ENCODE measurements around the gene CLASP1.

CLASP1 gene

DNA sequence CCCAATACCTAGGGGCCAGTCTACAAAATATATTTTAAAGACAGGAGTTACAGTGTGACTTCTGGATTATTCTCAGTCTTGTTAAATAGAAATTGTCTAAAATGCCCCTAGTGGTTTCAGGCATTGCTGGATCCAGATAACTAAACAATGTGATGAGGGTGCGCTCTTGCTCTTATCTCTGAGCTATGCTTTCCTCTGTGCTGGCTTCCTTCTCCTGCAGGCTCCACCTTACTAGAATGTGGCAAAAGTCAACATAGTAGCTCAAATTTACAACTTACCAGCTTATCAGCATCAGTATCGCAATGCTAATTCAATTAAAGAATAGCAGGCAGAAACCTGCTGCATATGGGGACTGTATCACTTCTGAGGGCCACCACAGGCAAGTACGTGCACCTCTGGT lies 179.9 kb downstream of the CLASP1 start:
- H3K79me2 ChIP-seq (ENCODE audit: low read length): 0 out of 2 replicates have a peak, but pooled peaks cover 2% of the 10 kb centered on the region
- no peak overlapping the region for H3K27ac ChIP-seq (ENCODE audit: low read length)
- peaks cover 21% of the 10 kb centered on the region for H3K36me3 ChIP-seq (replicated peaks; ENCODE audit: low read depth, low read length)
- no peak overlapping the region for H2AFZ ChIP-seq (ENCODE audit: low read depth, low read length)
- H3K4me1 ChIP-seq (ENCODE audit: low read length): no peaks in the 10 kb centered on the region
- H3K4me3 ChIP-seq (ENCODE audit: low read length): no peak overlapping the region
- H3K4me2 ChIP-seq (ENCODE audit: low read length): no peak overlapping the region
- no peak overlapping the region for H3K9ac ChIP-seq (ENCODE audit: low read length)
- no peaks in the 10 kb centered on the region for H3K9me3 ChIP-seq (ENCODE audit: insufficient read depth, low read length)
- H4K20me1 ChIP-seq (ENCODE audit: insufficient read depth, low read length): peaks cover 4% of the 10 kb centered on the region
- no peaks in the 10 kb centered on the region for H3K27me3 ChIP-seq (ENCODE audit: low read depth, low read length)
- TF ChIP-seq, protein P1, sequence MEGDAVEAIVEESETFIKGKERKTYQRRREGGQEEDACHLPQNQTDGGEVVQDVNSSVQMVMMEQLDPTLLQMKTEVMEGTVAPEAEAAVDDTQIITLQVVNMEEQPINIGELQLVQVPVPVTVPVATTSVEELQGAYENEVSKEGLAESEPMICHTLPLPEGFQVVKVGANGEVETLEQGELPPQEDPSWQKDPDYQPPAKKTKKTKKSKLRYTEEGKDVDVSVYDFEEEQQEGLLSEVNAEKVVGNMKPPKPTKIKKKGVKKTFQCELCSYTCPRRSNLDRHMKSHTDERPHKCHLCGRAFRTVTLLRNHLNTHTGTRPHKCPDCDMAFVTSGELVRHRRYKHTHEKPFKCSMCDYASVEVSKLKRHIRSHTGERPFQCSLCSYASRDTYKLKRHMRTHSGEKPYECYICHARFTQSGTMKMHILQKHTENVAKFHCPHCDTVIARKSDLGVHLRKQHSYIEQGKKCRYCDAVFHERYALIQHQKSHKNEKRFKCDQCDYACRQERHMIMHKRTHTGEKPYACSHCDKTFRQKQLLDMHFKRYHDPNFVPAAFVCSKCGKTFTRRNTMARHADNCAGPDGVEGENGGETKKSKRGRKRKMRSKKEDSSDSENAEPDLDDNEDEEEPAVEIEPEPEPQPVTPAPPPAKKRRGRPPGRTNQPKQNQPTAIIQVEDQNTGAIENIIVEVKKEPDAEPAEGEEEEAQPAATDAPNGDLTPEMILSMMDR (IDR thresholded peaks at IDR 0.05; ENCODE audit: low read depth, low read length): no peak
- no peak for TF ChIP-seq EZH2phosphoT487 (IDR thresholded peaks at IDR 0.05; ENCODE audit: low read depth)

DNA sequence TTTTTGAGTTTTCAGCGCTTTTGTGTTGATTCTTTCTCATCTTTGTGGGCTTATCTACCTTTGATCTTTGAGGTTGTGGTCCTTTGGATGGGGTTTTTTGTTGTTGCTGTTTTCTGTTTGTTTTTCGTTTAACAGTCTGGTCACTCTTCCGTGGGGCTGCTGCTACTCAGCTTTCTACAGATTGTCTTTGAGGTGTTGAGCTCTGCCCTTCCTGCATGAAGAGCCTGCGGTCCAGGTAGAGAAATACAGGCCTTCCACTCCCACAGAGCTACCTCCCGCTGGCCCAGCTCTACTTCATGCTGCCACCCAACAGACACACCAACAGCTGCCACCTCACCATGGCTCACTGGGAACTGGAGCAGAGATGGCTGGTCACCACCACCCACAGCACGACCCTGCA lies 180.3 kb downstream of the CLASP1 start:
- Histone ChIP-seq H3K79me2 (ENCODE audit: low read length) (0 out of 2 replicates have a peak, but pooled peaks cover 2% of the 10 kb centered on the region), H4K20me1 (ENCODE audit: insufficient read depth, low read length) (peaks cover 4% of the 10 kb centered on the region), H3K4me2 (ENCODE audit: low read length) (no peak overlapping the region), H3K27ac (ENCODE audit: low read length) (no peak overlapping the region), H2AFZ (ENCODE audit: low read depth, low read length) (no peak overlapping the region), H3K9ac (ENCODE audit: low read length) (no peak overlapping the region), H3K4me1 (ENCODE audit: low read length) (no peaks in the 10 kb centered on the region), H3K27me3 (ENCODE audit: low read depth, low read length) (no peaks in the 10 kb centered on the region), H3K36me3 (replicated peaks; ENCODE audit: low read depth, low read length) (peaks cover 21% of the 10 kb centered on the region), H3K9me3 (ENCODE audit: insufficient read depth, low read length) (no peaks in the 10 kb centered on the region), H3K4me3 (ENCODE audit: low read length) (no peak overlapping the region)
- TF ChIP-seq, protein P1 (IDR thresholded peaks at IDR 0.05; ENCODE audit: low read depth, low read length): no peak
- no peak for TF ChIP-seq EZH2phosphoT487 (IDR thresholded peaks at IDR 0.05; ENCODE audit: low read depth)

DNA sequence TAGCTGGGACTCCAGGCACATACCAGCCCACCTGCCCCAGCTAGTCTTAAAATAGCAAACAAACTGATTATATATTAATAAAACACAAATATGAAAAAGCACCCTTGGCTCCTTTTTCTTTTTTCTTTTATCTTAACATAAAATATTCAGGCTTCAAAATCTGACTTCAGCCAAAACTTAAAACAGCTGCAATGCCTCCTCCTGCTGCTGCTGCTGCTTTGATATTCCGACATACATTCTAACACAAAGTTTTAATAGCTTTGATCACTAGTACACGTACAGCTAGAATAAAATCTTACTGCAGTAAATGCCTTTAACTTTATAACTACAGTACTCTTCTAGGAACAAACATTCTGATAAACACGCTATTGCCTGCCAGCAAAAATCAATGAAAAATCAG lies 190.0 kb downstream of the CLASP1 start:
- TF ChIP-seq EZH2phosphoT487 (IDR thresholded peaks at IDR 0.05; ENCODE audit: low read depth): no peak
- TF ChIP-seq, protein P1 (IDR thresholded peaks at IDR 0.05; ENCODE audit: low read depth, low read length): no peak
- no peak overlapping the region for H3K27ac ChIP-seq (ENCODE audit: low read length)
- H3K79me2 ChIP-seq (ENCODE audit: low read length): no peaks in the 10 kb centered on the region
- H3K9me3 ChIP-seq (ENCODE audit: insufficient read depth, low read length): no peaks in the 10 kb centered on the region
- H3K4me2 ChIP-seq (ENCODE audit: low read length): no peak overlapping the region
- no peak overlapping the region for H3K9ac ChIP-seq (ENCODE audit: low read length)
- H3K4me1 ChIP-seq (ENCODE audit: low read length): no peaks in the 10 kb centered on the region
- H3K4me3 ChIP-seq (ENCODE audit: low read length): no peak overlapping the region
- H3K36me3 ChIP-seq (replicated peaks; ENCODE audit: low read depth, low read length): peaks cover 6% of the 10 kb centered on the region
- H2AFZ ChIP-seq (ENCODE audit: low read depth, low read length): no peak overlapping the region
- H3K27me3 ChIP-seq (ENCODE audit: low read depth, low read length): no peaks in the 10 kb centered on the region
- H4K20me1 ChIP-seq (ENCODE audit: insufficient read depth, low read length): no peaks in the 10 kb centered on the region

DNA sequence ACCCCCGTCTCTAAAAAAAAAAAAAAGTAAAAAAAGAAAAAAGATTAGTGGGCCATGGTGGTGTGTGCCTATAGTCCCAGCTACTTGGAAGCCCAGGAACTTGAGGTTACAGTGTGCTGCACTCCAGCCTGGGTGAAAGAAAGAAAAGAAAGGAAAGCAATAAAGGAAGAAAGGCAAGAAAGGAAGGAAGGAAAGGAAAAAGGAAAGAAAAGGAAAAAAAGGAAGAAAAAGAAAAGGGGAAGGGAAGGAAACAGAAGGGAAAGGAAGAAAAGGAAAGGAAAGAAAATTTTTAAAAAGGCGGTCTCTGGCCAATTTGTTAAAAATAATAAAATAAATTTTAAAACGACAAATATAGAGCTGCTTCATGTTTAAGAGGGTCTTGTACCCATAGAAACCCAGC lies 192.9 kb downstream of the CLASP1 start:
- TF ChIP-seq EZH2phosphoT487 (IDR thresholded peaks at IDR 0.05; ENCODE audit: low read depth): no peak
- TF ChIP-seq, protein P1 (IDR thresholded peaks at IDR 0.05; ENCODE audit: low read depth, low read length): no peak

More for the DNA sequence above, 192.9 kb downstream of the CLASP1 start:
- peaks cover 9% of the 10 kb centered on the region for H3K36me3 ChIP-seq (replicated peaks; ENCODE audit: low read depth, low read length)
- no peaks in the 10 kb centered on the region for H3K4me1 ChIP-seq (ENCODE audit: low read length)
- H3K4me3 ChIP-seq (ENCODE audit: low read length): no peak overlapping the region
- H3K79me2 ChIP-seq (ENCODE audit: low read length): no peaks in the 10 kb centered on the region
- no peak overlapping the region for H3K27ac ChIP-seq (ENCODE audit: low read length)
- H3K4me2 ChIP-seq (ENCODE audit: low read length): no peak overlapping the region
- H3K9me3 ChIP-seq (ENCODE audit: insufficient read depth, low read length): no peaks in the 10 kb centered on the region
- H3K27me3 ChIP-seq (ENCODE audit: low read depth, low read length): no peaks in the 10 kb centered on the region
- H3K9ac ChIP-seq (ENCODE audit: low read length): no peak overlapping the region
- no peak overlapping the region for H2AFZ ChIP-seq (ENCODE audit: low read depth, low read length)
- H4K20me1 ChIP-seq (ENCODE audit: insufficient read depth, low read length): no peaks in the 10 kb centered on the region
